Smooth muscle cell (in vitro differentiated cells): Measurements from ENCODE around the gene ABCC11. TPM values are rescaled to one million over a fixed set of nuclear protein-coding genes. Genes with fewer than 3 reads are reported as not detected.

Experiments
- DNase-seq: peaks from one replicate; lab custom pipeline; 2025; ENCODE audit not compliant: unreplicated experiment; lab: John Stamatoyannopoulos, UW
- H2AFZ ChIP-seq: fragments of 200-600 bp; sonication (generic); 2 replicates; pipeline ENCODE4 v1.6.0; 2016; ENCODE audit warnings: antibody characterized with exemption, low read depth, mild to moderate bottlenecking
- H3F3A ChIP-seq: fragments of 200-600 bp; sonication (generic); 2 replicates; pipeline ENCODE4 v1.6.0; 2017; ENCODE audit warnings: antibody characterized with exemption, low read depth
- H3K27ac ChIP-seq: fragments of 200-600 bp; sonication (generic); 2 replicates; pipeline ENCODE4 v1.5.1; 2016; ENCODE audit warnings: low read depth, mild to moderate bottlenecking
- H3K27me3 ChIP-seq: fragments of 200-600 bp; sonication (generic); 2 replicates; pipeline ENCODE4 v1.6.1; 2016; ENCODE audit warnings: low read depth, mild to moderate bottlenecking
- H3K36me3 ChIP-seq: fragments of 200-600 bp; sonication (generic); 2 replicates; pipeline ENCODE4 v1.5.1; 2016; ENCODE audit warnings: low read depth
- H3K4me1 ChIP-seq: fragments of 200-600 bp; sonication (generic); 2 replicates; pipeline ENCODE4 v1.5.1; 2016; ENCODE audit warnings: low read depth
- H3K4me2 ChIP-seq: fragments of 200-600 bp; sonication (generic); 2 replicates; pipeline ENCODE4 v1.6.0; 2016; ENCODE audit warnings: mild to moderate bottlenecking
- H3K4me3 ChIP-seq: fragments of 200-600 bp; sonication (generic); 2 replicates; pipeline ENCODE4 v1.5.1; 2016; ENCODE audit warnings: mild to moderate bottlenecking
- H3K79me2 ChIP-seq: fragments of 200-600 bp; sonication (generic); 2 replicates; pipeline ENCODE4 v1.6.0; 2016; ENCODE audit warnings: low read depth, mild to moderate bottlenecking
- H3K9ac ChIP-seq: fragments of 200-600 bp; sonication (generic); 2 replicates; pipeline ENCODE4 v1.6.0; 2016; ENCODE audit warnings: low read depth
- H3K9me3 ChIP-seq: fragments of 200-600 bp; sonication (generic); replicated peaks from 2 replicates; pipeline ENCODE4 v1.5.1; 2016; ENCODE audit warnings: low read depth
- H4K20me1 ChIP-seq: fragments of 200-600 bp; sonication (generic); 2 replicates; pipeline ENCODE4 v1.6.0; 2016; ENCODE audit warnings: low read depth
- CTCF ChIP-seq: fragments of 200-600 bp; sonication (generic); IDR thresholded peaks from 2 replicates; pipeline ENCODE4 v1.5.1; 2017; ENCODE audit warnings: borderline replicate concordance, mild to moderate bottlenecking, antibody characterized with exemption; ENCODE audit not compliant: insufficient read depth, poor library complexity, severe bottlenecking
- WGBS: methylation state at CpG from one replicate; pipeline ENCODE4 v1.1.7; 2016; ENCODE audit warnings: low lambda C conversion rate; 5-methylcytosine and 5-hydroxymethylcytosine counted together
- polyA plus RNA-seq: library from polyadenylated mRNA; unstranded; fragments of >200 nt; fragmentation: Nextera tagmentation; extraction: Ambion mirVana; gene quantifications from 2 replicates; pipeline ENCODE4 v1.2.1, GENCODE V29; 2016
- total RNA-seq: library from RNA; depleted of rRNA; stranded (reverse); fragments of >200 nt; gene quantifications from 2 replicates; pipeline ENCODE4 v1.2.3, GENCODE V29; 2014

Gene ABCC11
- total and polyA plus RNA-seq, 2 experiments from 2014 or later, result not detected

- peaks cover 9% of the 10 kb centered on the region for H3K79me2 ChIP-seq
- H3K4me3 ChIP-seq, result no peak overlapping the region
- peaks cover 6% of the 10 kb centered on the region for H3K36me3 ChIP-seq
- no peak for TF ChIP-seq CTCF
- peaks cover 44% of the 10 kb centered on the region for H4K20me1 ChIP-seq
- no peaks in the 10 kb centered on the region for H3K27me3 ChIP-seq
- H3K9me3 ChIP-seq, result no peaks in the 10 kb centered on the region
- H3K9ac ChIP-seq, result no peak overlapping the region
- no peak overlapping the region for H3K4me2 ChIP-seq
- no peak overlapping the region for H2AFZ ChIP-seq
- 95% methylated on average over 5 of the region's 5 CpGs for WGBS
- no peaks in the 10 kb centered on the region for H3K4me1 ChIP-seq
- no peak overlapping the region for H3K27ac ChIP-seq
- no peak for DNase-seq
- no peaks in the 10 kb centered on the region for H3F3A ChIP-seq
These were observed 24.4 kb upstream of the ABCC11 start for GRCh38 chr16:48271728-48272127.

GRCh38 chr16:48269011-48269410 is 21.7 kb upstream of the ABCC11 start:
- no peaks in the 10 kb centered on the region for H3K36me3 ChIP-seq
- H3K27me3 ChIP-seq, result no peaks in the 10 kb centered on the region
- H3K4me2 ChIP-seq, result no peak overlapping the region
- H4K20me1 ChIP-seq, result peaks cover 32% of the 10 kb centered on the region
- DNase-seq, result no peak
- no peaks in the 10 kb centered on the region for H3K9me3 ChIP-seq
- H3K27ac ChIP-seq, result no peak overlapping the region
- no peak overlapping the region for H3K9ac ChIP-seq
- no peak for TF ChIP-seq CTCF
- H3F3A ChIP-seq, result no peaks in the 10 kb centered on the region
- H3K4me3 ChIP-seq, result no peak overlapping the region
- peaks cover 9% of the 10 kb centered on the region for H3K79me2 ChIP-seq
- H2AFZ ChIP-seq, result no peak overlapping the region
- no peaks in the 10 kb centered on the region for H3K4me1 ChIP-seq

GRCh38 chr16:48262631-48263030 is 15.3 kb upstream of the ABCC11 start:
- no peaks in the 10 kb centered on the region for H3K79me2 ChIP-seq
- peaks cover 6% of the 10 kb centered on the region for H4K20me1 ChIP-seq
- H3K27me3 ChIP-seq, result no peaks in the 10 kb centered on the region
- TF ChIP-seq CTCF, result no peak
- H3K4me3 ChIP-seq, result no peak overlapping the region
- no peak overlapping the region for H3K4me2 ChIP-seq
- H2AFZ ChIP-seq, result no peak overlapping the region
- H3F3A ChIP-seq, result no peaks in the 10 kb centered on the region
- no peak overlapping the region for H3K27ac ChIP-seq
- no peak for DNase-seq
- no peaks in the 10 kb centered on the region for H3K9me3 ChIP-seq
- H3K9ac ChIP-seq, result no peak overlapping the region
- 96% methylated on average over 2 of the region's 2 CpGs for WGBS
- H3K4me1 ChIP-seq, result no peaks in the 10 kb centered on the region
- peaks cover 39% of the 10 kb centered on the region for H3K36me3 ChIP-seq

GRCh38 chr16:48261569-48261968 is 14.2 kb upstream of the ABCC11 start:
- no peaks in the 10 kb centered on the region for H3K79me2 ChIP-seq
- WGBS, result 100% methylated on average over 1 of the region's 1 CpG
- peaks cover 11% of the 10 kb centered on the region for H4K20me1 ChIP-seq
- no peaks in the 10 kb centered on the region for H3K4me1 ChIP-seq
- no peak for TF ChIP-seq CTCF
- H3K9me3 ChIP-seq, result no peaks in the 10 kb centered on the region
- DNase-seq, result no peak
- H3K27me3 ChIP-seq, result no peaks in the 10 kb centered on the region
- no peak overlapping the region for H2AFZ ChIP-seq
- H3K4me3 ChIP-seq, result no peak overlapping the region
- no peak overlapping the region for H3K9ac ChIP-seq
- no peak overlapping the region for H3K4me2 ChIP-seq
- H3K36me3 ChIP-seq, result peaks cover 39% of the 10 kb centered on the region
- no peaks in the 10 kb centered on the region for H3F3A ChIP-seq
- no peak overlapping the region for H3K27ac ChIP-seq
